T-helper 9 cell (primary cell): ENCODE data around the gene DSCAM.
"Not testable (repeated sequence)": the region's sequence is repeated elsewhere in the genome, so short reads cannot be mapped to it uniquely, and the experiment has no call there.

Source experiments
- DNase-seq: peaks from one replicate; pipeline ENCODE4 v3.0.0-alpha.2; 2020

DSCAM gene

GRCh38 chr21:40227096-40227495 lies 619.9 kb downstream of the DSCAM start:
- DNase-seq: no peak

DNA sequence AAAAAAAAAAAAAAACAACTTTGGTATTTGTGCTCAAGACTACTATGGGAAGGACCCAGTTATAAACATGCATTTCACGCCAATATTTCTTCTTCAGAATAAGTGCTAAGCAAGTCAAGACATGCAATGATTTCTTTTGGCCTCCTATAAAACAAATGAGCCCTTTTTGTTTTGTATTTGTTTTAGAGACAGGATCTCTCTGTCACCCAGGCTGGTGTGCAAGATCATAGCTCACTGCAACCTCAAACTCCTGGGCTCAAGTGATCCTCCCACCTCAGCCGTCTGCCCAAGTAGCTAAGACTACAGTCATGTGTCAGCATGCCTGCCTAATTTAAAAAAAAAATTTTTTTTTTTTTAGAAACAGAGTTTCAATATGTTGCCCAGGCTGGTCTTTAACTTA lies 631.0 kb downstream of the DSCAM start:
- DNase-seq: no peak

GRCh38 chr21:40210251-40210650 lies 636.7 kb downstream of the DSCAM start:
- no peak for DNase-seq

DNA sequence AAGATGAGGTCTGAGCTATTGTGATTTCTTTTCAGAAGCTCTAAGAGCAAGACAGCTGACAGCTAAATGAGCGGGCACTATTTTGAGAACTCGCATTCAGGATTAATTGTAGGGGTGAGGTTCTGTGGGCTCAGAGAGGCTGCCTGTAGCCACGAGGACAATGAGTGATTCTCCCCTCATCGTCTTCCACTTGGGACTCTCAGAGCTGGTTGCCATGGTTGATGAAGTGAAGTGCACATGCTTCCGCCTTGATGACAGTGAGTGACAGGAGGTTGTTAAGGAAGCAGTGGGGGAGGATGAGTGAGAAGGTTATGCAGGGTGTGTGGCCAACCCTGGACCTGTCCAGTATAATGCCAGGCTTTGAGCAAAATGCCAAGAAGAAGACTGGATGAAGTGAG lies 638.0 kb downstream of the DSCAM start:
- DNase-seq: no peak

GRCh38 chr21:40208206-40208947 lies 638.6 kb downstream of the DSCAM start:
- no peak for DNase-seq

DNA sequence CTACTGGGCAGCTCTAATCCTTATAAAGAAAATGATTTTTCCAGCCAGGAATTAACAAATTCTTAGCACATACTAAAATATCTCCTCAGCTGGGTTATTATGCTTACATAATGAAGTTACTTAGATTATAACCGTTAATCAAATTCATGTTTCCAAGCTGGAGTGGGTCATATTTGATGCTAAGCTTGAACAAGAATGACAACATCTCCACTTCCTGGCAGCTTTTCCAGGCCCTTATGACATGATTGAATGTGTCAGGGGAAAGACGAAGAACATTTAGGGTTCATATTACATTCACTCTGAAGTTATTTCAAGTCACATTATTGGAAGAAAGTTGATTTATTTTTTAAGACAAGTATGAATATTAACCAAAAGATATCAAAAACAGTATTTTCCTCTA lies 646.0 kb downstream of the DSCAM start:
- DNase-seq: no peak

DNA sequence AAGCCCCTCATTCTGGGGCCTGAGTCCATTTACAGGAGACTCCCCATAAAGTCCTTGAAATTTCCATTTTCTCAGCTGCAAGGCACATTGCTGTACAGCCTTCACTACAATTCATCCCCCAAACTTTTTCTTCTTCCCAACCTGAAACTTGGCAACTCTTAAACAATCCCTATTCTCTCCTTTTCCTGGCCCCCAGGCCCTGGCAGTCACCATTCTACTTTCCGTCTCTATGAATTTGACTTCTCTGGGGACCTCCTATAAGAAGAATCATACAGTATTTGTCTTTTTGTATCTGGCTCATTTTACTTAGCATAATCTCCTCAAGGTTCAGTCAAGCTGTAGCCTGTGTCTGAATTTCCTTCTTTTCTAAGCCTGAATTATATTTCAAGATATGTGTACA lies 646.8 kb downstream of the DSCAM start:
- no peak for DNase-seq

DNA sequence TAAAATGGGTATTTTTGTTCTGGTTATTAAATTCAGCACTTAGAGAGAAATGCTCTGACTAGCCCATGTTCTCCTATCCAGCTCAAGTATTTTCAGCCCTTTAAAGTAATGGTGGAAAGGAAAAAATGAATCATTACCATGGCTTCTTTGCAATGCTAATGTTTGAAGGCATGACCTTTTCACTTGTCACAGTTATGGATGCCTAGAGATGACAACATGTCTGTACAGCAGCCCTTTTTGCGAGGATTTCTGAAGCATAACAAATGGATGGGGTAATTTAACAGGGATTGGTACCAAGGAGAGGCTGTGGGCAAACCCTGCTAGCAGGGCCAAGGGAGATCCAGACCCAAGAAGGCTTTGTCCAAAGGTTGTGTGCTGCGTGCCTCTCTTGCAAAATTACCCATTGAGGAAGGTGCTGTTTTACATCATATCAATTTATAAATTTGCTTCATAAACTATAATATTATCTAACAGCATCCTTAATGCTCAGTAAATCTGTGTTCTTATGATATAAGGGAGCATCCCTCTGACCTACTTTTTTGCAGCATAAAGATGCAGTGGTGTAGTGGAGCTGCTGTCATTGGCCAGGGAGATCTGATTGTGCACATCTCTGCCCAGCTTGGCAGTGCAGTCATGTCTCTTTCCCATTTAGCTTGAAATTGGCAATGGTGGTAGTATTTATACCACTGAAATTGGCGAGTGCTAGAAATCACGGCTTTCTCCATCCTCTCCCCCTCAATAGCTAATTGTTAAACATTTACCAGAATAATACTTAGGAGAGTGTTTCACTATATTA lies 652.6 kb downstream of the DSCAM start:
- no peak for DNase-seq

DNA sequence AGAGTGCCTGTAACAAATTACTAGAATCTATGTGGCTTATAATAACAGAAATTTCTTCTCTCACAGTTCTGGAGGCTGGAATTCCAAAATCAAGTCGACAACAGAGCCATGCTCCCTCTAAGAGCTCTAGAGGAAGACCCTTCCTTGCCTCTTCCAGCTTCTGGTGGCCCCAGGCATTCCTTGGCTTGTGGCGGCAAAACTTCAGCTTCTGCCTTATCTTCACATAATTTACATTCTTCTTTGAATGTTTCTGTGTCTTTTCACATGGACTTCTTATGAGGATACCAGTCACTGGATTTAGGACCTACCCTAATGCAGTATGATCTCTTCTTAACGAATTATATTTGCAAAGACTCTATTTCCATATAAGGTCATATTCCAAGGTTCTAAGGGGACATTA lies 655.3 kb downstream of the DSCAM start:
- DNase-seq: no peak

- DNase-seq: no peak
Observed at GRCh38 chr21:40191196-40191595, 655.8 kb downstream of the DSCAM start.

DNA sequence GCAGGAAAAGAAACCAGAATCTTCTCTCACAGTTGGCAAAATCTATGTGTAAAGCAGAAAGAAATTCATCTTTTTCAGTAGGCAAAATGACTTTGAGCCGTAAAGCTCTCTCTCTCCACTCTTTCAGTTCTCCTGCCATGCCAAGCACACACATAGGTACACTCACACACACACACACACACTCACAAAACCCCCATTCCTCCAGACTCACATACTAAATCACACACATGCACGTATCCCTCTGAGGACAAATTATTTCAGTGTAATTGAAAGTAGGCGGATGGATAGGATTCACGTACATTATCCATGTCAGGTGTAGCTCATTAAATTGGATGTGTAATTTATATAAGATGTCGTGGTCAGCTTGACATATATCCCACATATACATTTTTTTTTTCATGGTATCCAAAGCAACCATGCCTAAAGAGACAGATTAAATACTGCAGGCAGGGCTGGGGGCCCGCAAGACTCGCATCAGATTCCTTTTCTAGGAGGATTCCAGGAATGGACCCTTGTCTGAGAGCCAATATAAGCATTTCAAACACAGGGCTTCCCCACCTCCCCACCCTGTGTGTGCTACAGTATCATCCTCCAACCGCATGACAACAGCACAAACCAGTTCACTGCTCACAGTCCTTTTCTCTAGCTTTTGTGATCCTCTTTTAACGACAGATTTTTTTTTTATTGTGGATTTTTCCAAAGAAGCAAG lies 658.9 kb downstream of the DSCAM start:
- DNase-seq: no peak

DNA sequence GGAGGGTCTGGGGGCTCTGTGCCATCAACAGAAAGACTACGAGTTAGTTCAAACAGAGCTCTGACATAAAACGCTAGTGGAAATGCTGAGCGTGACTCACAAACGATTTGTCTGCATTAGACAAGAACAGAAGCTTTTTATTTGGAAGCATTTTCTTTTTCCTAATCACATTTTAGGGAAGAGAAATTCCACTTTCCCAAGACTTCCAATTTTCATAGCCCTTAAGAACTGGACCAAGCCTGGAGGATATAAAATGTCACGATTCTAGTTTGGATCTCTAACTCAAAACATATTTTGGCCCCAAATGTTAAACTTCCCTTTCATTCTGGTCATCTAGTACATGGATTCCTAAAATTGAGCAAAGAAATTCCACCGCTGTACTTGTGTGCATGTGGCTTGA lies 659.7 kb downstream of the DSCAM start:
- no peak for DNase-seq

DNA sequence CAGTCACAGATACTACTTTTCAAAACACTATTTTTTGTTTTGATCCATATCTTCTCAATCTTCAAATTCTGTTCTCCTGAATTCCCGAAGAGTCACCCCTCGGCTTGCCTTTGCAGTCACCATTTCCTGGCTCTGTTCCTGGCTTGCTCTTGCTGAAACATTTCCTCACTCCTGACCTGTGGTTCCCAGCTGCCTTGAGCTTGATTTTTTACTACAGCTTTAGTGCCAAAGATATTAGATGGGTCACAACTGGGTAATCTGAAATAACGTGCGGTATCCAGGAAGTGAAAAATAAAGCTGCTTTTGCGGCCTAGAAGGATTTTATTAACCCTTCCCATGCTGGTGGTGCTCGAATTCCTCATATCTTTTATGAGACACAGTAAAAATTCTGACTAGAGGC lies 660.9 kb downstream of the DSCAM start:
- no peak for DNase-seq

DNA sequence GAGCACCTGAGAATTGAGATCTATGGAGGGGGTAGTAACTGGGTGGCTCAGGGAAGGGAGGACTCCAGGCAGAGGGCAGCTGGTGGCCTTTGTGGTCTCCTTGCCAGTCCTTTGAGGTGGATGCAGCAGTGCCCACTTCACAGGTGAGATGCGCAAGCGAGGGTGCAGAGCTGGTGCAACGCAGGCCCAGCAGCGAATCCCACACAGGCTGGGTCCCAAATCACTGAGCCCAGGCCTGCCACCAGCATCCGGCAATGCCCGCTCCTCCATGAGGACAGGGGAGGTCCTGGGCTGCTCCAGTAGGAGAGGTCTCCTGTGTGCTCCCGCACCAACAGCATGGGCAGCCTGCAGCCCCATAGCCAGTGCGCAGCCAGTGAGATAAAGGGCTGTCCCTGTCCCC lies 661.8 kb downstream of the DSCAM start:
- no peak for DNase-seq

DNA sequence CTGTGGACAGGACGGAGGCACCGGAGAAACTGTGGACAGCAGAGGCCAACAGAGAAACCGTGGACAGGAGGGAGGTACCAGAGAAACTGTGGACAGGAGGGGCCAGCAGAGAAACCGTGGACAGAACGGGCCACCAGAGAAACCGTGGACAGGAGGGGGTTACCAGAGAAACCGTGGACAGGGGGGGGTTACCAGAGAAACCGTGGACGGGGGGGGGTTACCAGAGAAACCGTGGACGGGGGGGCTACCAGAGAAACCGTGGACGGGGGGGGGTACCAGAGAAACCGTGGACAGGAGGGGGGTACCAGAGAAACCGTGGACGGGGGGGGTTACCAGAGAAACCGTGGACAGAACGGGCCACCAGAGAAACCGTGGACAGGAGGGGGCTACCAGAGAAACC lies 664.5 kb downstream of the DSCAM start:
- DNase-seq: not testable (repeated sequence)

GRCh38 chr21:40179166-40179565 lies 667.8 kb downstream of the DSCAM start:
- DNase-seq: no peak

DNA sequence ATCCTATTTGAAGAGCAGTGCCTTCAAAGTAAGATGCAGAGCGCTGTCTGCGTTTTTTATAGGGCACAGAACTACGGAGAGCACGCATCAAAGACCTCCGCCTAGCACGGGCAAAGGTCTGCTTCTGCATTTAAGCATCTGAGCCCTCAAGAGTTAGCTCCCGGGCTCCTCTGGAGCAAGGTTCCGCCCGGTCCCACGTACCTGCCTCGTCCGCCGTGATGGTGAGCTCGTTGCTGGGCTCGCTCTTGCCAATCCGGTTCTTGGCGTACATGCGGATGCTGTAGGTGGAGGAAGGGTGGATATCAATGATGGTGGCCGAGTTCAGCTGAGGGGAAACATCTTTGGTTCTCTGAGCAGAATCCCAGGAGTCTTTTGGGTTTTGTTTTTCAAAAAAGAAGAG lies 668.2 kb downstream of the DSCAM start:
- DNase-seq: no peak

- no peak for DNase-seq
Observed at GRCh38 chr21:40177979-40178378, 669.0 kb downstream of the DSCAM start.

DNA sequence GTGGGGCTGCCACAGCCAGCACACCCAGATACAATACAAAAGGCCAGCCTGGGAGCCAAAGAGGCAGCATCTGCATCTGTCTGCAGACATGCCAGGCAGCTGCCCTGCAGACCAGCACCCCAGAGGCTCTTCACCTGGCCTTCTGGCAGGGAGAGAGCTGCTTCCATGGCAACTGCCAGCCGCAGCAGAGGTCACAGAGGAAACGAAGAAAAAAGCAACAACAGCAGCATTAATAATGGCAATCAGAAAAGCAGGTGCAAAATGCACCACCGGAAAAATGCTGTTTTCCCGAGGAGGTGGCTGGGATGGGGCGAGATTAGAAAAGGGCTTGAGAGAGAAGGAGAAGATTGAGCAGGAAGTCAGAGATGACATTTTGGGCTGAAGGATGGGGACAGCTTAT lies 670.2 kb downstream of the DSCAM start:
- DNase-seq: no peak

DNA sequence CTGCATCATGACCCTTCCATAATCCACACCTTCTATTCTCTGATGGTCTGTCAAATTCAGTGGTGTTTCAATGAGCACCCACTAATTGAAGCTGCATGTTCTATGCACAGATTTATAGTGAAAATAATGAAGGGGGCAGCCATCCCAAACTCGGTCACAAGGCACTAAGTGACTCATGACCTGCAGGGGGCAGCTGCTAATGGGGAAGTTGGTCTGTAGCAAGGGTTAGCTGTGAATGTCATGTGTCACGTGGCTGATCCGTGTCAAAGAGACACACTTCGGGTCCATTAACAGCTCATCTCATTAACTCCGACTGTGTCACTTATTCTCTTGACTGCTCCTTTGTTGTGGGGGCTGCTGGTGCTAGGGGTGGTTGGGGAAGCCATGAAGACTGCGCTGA lies 673.1 kb downstream of the DSCAM start:
- DNase-seq: no peak

GRCh38 chr21:40169971-40170370 lies 677.0 kb downstream of the DSCAM start:
- DNase-seq: no peak

DNA sequence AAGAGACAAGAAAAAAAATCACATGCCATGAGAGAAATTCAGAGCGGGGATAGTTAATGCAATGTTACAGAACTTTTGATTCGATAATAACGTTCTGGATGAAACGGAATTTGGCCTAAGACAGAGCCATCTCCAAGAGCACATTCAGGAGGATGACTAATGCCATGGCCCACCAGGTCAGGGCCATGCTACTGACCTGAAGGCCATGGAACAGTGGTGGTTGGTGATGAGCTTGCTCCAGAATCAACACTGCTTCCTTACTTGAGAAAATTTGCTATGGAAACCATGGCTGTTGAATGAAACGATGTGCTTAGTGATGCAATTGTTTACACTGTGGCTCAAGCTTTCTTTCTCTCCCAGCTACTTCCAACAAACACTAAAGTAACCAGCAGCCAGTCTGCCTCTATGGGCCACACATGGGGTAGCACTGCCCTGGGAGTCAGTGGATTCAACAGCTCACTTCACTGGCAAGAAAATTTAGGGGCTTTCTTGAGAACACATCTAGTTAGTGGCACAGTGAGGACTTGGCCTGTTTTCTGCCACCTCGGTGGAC lies 680.6 kb downstream of the DSCAM start:
- DNase-seq: no peak

GRCh38 chr21:40165773-40166070 lies 681.2 kb downstream of the DSCAM start:
- no peak for DNase-seq
